Adrenal gland (tissue), 12 donors: ENCODE data around the gene FPGS. TPM values are rescaled to one million over a fixed set of nuclear protein-coding genes. Genes with fewer than 3 reads are reported as not detected.

Experiments used
- DNase-seq, 7 donors: peaks; one replicate each; pipeline ENCODE4 v3.0.0-alpha.2; 2019 to 2020
- H3K27ac ChIP-seq, 5 donors: fragments of 200-600 bp; sonication (generic) in 4 of 5; 1 replicate in 3 of 5; 2 replicates in 2 of 5; pipeline versions ENCODE4 v1.5.1 to v1.8.0; 2016 to 2020; ENCODE audit warnings: mild to moderate bottlenecking in 1 of 5
- H3K27me3 ChIP-seq: fragments of 200-600 bp; 2 replicates; pipeline ENCODE4 v1.8.0; 2021
- H3K36me3 ChIP-seq, 2 donors: fragments of 200-600 bp; replicated peaks in 1 of 2; 1 replicate in 1 of 2; 2 replicates in 1 of 2; pipeline versions ENCODE4 v1.5.1 to v1.8.0; 2018 to 2022
- H3K4me1 ChIP-seq, 2 donors: fragments of 200-600 bp; replicated peaks in 1 of 2; 1 replicate in 1 of 2; 2 replicates in 1 of 2; pipeline versions ENCODE4 v1.5.1 to v1.8.0; 2018 to 2021
- H3K4me3 ChIP-seq, 4 donors: fragments of 200-600 bp; sonication (generic) in 3 of 4; one replicate each; pipeline ENCODE4 v1.5.1; 2016 to 2018
- H3K9me3 ChIP-seq, 3 donors: fragments of 200-600 bp; sonication (generic) in 1 of 3; replicated peaks in 1 of 3; 1 replicate in 2 of 3; 2 replicates in 1 of 3; pipeline versions ENCODE4 v1.5.1 to v1.8.0; 2016 to 2021
- POLR2A ChIP-seq, 2 donors: fragments of 450-650 bp; IDR thresholded peaks; one replicate each; pipeline ENCODE4 v1.6.1; 2017; ENCODE audit warnings: antibody characterized with exemption in 2 of 2, mild to moderate bottlenecking in 2 of 2, moderate library complexity in 1 of 2
- WGBS, 4 donors: extraction: QIAGEN DNeasy Blood & Tissue Kit in 2 of 4; methylation state at CpG; one replicate each; pipeline versions ENCODE4 v1.1.5 to v1.1.7; 2013 to 2017; 5-methylcytosine and 5-hydroxymethylcytosine counted together
- intact Hi-C, 2 donors: fragments of 100-400 bp; cut with DNase I; formaldehyde crosslinking; loops; one replicate each; pipeline versions ENCODE4 v1.14.1 to v1.15.0; 2022 to 2023
- polyA plus RNA-seq, 3 donors: library from polyadenylated mRNA; stranded (reverse); fragments of 200-250 nt in 2 of 3; fragments of 350-450 nt in 1 of 3; fragmentation: Illumina TruSeq in 1 of 3; extraction: RNeasy Lipid Tissue Mini Kit (QIAGEN cat#74804) in 1 of 3; gene quantifications; one replicate each; pipeline ENCODE4 v1.2.3, GENCODE V29; 2013 to 2014
- total RNA-seq, 9 donors: library from RNA; depleted of rRNA in 4 of 9; stranded (reverse); fragments of >200 nt in 4 of 9; fragments of 120-200 nt in 1 of 9; fragmentation: NEBNext Ultra II Directional in 1 of 9; extraction: Animal tissue kit (Norgen Biotek cat#: 25700) in 1 of 9; gene quantifications; one replicate each; pipeline versions ENCODE4 v1.1.0 to v1.2.4, GENCODE V29; 2013 to 2023
- TF ChIP-seq, protein P1 (sequence below), 6 experiments: fragments of 450-650 bp in 4 of 6; fragments of 200-600 bp in 2 of 6; sonication (generic) in 1 of 6; IDR thresholded peaks; 1 replicate in 5 of 6; 2 replicates in 1 of 6; pipeline versions ENCODE4 v1.5.1 to v1.8.0; 2016 to 2021; ENCODE audit warnings: antibody characterized with exemption in 6 of 6, mild to moderate bottlenecking in 2 of 6, moderate library complexity in 1 of 6
- donor health status: healthy with polysubstance abuse.
- donor health status: Bipolar disorder and iron deficiency.
- donor health status: DM: yes; HTN: yes; CAD: no.
- donor health status: DM: no; HTN: no; CAD: no.
- donor health status: DM: no; HTN: no; CAD: no.
- donor health status: DM: yes; HTN: yes; CAD: no.

FPGS gene
- total and polyA plus RNA-seq, 12 donors = 31.1 to 359 (median 120) TPM

DNA sequence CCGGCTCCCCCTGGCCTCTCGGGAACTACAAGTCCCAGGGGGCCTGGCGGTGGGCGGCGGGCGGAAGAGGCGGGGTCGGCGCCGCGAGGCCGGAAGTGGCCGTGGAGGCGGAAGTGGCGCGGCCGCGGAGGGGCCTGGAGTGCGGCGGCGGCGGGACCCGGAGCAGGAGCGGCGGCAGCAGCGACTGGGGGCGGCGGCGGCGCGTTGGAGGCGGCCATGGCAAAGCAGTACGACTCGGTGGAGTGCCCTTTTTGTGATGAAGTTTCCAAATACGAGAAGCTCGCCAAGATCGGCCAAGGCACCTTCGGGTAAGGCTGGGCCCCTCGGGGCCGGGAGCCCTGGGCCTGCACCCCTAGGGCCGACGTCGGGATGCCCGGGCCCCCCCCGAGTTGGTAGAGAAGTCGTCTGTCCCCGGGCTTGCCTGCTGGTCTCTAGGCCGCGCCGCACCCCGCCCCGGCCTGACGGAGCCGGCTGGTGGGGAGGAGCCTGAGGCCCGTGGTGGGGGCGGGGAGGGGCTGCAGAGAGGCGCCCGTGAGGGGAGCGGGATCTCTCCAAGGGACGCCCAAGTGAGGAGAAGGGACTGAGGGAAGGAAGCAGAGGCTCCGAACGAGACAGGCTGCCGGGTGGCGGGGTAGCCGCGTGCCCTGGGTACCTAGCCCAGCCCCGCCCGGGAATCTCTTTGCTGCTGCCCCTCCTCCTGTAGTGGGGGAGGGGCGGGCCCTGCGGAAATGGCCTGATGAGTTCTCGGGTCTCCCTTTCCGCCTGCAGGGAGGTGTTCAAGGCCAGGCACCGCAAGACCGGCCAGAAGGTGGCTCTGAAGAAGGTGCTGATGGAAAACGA lies 16.5 kb upstream of the FPGS start, which contains the start of gene CDK9:
TSS of gene CDK9 (plus strand) at position 102 of the 840 bp plus-strand sequence. CDS start at position 217, 115 bp downstream.
- Histone ChIP-seq H3K36me3 (peaks cover 0 to 45% of the 10 kb centered on the region in 2 donors), H3K27me3 (no peaks in the 10 kb centered on the region), H3K4me1 (peaks cover 19 to 51% of the 10 kb centered on the region in 2 donors), H3K27ac (peak within 1 kb of the TSS; percentile 58 to 99 (median 96)), H3K4me3 (peak within 1 kb of the TSS; percentile 49 to 100 (median 84)), H3K9me3 (no peaks in the 10 kb centered on the region)
- peak; percentile 91 to 95 (median 93) for DNase-seq
- TF ChIP-seq POLR2A (IDR thresholded peaks at IDR 0.05) = peak; percentile 53 to 81
- TF ChIP-seq, protein P1, sequence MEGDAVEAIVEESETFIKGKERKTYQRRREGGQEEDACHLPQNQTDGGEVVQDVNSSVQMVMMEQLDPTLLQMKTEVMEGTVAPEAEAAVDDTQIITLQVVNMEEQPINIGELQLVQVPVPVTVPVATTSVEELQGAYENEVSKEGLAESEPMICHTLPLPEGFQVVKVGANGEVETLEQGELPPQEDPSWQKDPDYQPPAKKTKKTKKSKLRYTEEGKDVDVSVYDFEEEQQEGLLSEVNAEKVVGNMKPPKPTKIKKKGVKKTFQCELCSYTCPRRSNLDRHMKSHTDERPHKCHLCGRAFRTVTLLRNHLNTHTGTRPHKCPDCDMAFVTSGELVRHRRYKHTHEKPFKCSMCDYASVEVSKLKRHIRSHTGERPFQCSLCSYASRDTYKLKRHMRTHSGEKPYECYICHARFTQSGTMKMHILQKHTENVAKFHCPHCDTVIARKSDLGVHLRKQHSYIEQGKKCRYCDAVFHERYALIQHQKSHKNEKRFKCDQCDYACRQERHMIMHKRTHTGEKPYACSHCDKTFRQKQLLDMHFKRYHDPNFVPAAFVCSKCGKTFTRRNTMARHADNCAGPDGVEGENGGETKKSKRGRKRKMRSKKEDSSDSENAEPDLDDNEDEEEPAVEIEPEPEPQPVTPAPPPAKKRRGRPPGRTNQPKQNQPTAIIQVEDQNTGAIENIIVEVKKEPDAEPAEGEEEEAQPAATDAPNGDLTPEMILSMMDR (IDR thresholded peaks at IDR 0.05) = no peak
- WGBS, 4 donors = 0 to 1% (median 0%) methylated on average over 5 to 75 of the region's 75 CpGs
- intact Hi-C loops = no loop called here

DNA sequence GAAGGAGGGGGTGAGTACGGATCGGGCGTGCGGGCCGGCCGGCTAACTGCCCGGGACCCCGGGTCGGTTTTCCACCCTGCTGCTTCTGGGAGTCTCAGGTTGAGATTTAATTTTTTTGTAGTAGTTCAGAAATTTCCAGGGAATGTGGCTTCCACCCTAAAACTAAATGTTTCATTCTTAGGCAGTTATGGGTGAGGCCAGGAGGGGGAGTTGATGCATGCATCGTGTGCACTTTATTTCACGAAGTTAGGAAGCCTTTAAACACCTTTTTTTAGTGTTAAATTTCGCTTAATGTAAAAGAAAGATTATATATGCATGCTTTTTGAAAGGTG lies 15.9 kb upstream of the FPGS start:
- H3K4me3 ChIP-seq = peak overlapping the region; percentile 49 to 100 (median 84)
- DNase-seq = no peak
- H3K36me3 ChIP-seq = peaks cover 0 to 51% of the 10 kb centered on the region in 2 donors
- TF ChIP-seq, protein P1 (IDR thresholded peaks at IDR 0.05) = peak in 5 of 6 experiments; percentile 34 to 62 (median 47)
- no peak for TF ChIP-seq POLR2A (IDR thresholded peaks at IDR 0.05)
- WGBS, 4 donors = 1 to 2% (median 1%) methylated on average over 5 to 12 of the region's 12 CpGs
- peaks cover 19 to 52% of the 10 kb centered on the region in 2 donors for H3K4me1 ChIP-seq
- no peaks in the 10 kb centered on the region for H3K27me3 ChIP-seq
- H3K27ac ChIP-seq = peak overlapping the region; percentile 58 to 99 (median 96)
- no peaks in the 10 kb centered on the region for H3K9me3 ChIP-seq
- intact Hi-C loops = no loop called here

DNA sequence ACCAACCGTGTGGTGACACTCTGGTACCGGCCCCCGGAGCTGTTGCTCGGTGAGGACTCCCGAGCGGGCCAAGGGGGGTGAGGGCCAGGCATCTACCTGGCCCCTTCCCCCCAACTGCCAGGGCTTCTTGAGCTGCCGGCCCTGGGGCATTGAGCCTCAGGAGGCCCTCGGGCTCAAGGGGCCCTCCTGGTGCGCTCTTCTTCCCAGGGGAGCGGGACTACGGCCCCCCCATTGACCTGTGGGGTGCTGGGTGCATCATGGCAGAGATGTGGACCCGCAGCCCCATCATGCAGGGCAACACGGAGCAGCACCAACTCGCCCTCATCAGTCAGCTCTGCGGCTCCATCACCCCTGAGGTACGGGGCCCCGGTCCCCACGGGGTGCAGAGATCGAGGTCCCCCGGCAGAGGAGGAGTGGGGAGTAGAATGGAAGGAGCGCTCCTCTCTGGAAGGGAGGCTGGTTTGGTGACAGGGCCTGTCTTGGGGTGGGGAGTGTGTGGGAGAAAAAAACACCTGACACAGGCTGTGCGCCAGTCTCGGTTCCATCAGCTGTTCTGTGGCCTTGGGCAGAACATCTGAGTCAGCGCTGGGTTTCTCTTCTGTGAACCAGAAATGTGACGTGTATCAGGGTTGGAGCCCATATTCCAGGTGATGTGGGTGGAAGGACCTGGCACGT lies 14.2 kb upstream of the FPGS start:
- TF ChIP-seq, protein P1 (IDR thresholded peaks at IDR 0.05) = no peak
- TF ChIP-seq POLR2A (IDR thresholded peaks at IDR 0.05) = peak in 1 of 2 donors; percentile 61
- DNase-seq = peak; percentile 83 to 94 (median 91)
- intact Hi-C loops = no loop called here
- H3K9me3 ChIP-seq = no peaks in the 10 kb centered on the region
- 45 to 64% (median 58%) methylated on average over 11 to 26 of the region's 26 CpGs for WGBS, 4 donors
- no peaks in the 10 kb centered on the region for H3K27me3 ChIP-seq
- H3K4me3 ChIP-seq = no peak overlapping the region
- H3K4me1 ChIP-seq = peaks cover 19 to 68% of the 10 kb centered on the region in 2 donors
- H3K36me3 ChIP-seq = peaks cover 0 to 65% of the 10 kb centered on the region in 2 donors
- H3K27ac ChIP-seq = peak overlapping the region; percentile 63 to 99 (median 86)

DNA sequence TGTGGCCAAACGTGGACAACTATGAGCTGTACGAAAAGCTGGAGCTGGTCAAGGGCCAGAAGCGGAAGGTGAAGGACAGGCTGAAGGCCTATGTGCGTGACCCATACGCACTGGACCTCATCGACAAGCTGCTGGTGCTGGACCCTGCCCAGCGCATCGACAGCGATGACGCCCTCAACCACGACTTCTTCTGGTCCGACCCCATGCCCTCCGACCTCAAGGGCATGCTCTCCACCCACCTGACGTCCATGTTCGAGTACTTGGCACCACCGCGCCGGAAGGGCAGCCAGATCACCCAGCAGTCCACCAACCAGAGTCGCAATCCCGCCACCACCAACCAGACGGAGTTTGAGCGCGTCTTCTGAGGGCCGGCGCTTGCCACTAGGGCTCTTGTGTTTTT lies 13.5 kb upstream of the FPGS start:
- intact Hi-C loops = no loop called here
- WGBS, 4 donors = 68 to 75% (median 71%) methylated on average over 16 to 25 of the region's 25 CpGs
- TF ChIP-seq POLR2A (IDR thresholded peaks at IDR 0.05) = no peak
- TF ChIP-seq, protein P1 (IDR thresholded peaks at IDR 0.05) = no peak
- Histone ChIP-seq H3K4me3 (no peak overlapping the region), H3K27me3 (no peaks in the 10 kb centered on the region), H3K36me3 (peaks cover 0 to 65% of the 10 kb centered on the region in 2 donors), H3K27ac (peak overlapping the region; percentile 63 to 99 (median 86)), H3K4me1 (peaks cover 22 to 68% of the 10 kb centered on the region in 2 donors), H3K9me3 (no peaks in the 10 kb centered on the region)
- peak in 1 of 7 donors; percentile 44 for DNase-seq
